Measurements from ENCODE around the gene NUAK1.

The NUAK1 gene

DNA sequence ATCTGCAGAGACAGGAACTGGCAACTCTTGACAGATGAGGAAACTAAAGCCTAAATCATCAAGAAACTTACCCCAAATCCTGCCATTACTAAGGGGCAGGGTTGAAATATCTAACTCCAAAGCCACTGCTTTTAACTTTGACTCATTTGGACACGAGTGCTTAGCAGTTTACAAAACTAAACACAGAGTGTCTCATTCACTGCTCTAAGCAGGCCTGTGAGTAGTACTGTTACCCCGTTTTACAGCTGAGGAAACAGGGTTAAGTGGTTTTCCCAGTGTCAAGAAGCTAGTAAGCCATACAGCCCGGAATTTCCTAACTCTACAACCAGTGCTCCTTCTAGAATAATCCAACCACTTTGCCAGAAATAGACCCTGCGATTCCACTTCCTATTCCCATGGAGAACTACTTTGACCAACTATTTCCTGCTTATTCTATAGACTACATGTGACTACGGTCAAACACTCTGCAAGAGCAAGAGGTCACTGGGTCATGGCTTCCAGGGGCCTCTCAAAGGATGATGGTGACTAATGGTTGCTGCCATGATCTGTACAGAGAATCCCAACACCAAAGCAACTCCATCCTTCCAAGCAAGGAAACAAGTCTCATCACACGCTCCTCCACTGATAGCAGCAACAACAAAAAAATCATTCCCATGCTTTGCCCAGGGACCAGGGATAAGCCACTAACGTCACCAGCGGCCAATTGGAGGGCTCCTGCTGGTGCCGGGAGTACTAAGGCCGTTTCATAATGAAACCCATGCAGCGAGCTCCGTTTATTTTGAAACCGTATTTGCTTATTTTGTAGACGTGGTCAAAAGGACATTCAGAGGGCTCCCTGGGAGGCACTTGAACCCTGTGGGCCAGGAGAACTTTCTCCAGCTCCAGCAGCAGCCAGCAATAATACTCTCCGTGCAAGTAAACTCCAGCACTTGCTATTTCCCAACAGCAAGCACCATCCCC is 56.3 kb downstream of the NUAK1 start:
- DNase-seq, result no peak

DNA sequence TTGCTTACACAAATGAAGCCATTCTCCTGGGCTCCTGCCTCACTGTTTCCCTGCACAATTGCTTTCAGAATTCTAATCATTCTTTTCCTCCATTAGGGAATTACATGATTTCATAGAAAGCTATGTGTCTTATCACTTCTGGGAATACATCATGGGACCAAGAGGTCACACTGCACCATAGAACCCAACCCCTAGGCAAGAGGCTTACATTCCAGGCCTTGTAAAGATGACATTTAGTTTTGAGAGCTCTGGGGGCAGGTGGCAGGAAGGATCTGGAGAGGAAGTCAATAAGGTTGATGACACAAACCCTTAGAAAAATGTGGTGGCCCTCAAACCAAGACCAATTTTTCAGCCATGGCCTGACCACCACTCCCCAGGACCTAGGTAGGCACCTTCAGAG is 57.1 kb downstream of the NUAK1 start:
- no peak for DNase-seq

DNA sequence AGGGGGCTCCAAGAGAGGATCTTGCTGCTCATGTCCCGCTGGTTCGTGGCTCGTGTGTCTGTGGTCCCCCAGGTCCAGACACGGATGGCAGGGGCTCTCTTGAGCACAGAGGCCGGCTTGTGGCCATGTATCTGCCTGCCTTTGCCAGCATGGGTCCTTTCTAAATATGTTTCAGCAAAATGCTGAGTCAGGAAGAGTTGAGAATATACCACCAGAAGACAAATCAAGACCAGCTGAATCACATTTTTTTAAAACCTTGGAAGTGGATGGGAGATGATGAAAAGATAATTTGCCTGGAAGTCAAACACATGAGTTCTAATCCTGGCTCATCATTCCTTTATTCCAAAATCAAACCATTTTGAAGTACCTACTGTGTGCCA is 58.0 kb downstream of the NUAK1 start:
- no peak for DNase-seq

DNA sequence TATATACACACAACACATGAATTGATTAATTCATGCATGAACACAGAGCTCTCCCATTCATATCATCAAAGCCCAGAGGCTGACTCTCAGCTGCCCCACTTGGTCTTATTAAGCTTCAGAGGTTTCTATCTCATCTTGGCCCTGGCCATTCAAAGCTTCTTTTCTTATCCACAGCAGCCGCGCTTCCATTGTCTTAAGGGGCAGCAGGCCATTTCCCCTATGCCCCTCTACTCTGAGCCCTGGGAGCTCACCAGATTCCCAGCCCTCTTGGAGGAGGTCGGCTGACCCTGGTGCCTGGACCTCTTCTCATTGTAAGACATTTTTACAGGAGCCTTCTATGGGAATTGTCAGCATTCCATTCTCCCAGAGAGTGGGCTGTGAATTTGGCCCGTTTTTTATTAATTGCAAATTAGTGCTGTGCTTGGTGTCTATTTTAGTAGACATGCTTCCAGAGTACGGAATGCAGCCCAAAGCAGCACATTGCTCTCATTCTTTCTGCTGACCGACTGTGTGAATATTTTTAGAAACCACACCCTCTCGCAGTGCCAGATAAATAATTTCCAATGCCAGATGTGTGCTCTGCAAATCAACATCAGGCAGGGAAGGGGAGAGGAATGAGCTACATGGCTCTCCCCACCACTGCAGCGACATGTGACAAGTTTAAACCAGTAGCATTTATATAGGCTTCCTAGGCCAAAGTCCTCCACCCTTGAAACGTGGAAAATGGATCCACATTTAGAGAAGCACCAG is 58.5 kb downstream of the NUAK1 start:
- DNase-seq, result no peak

DNA sequence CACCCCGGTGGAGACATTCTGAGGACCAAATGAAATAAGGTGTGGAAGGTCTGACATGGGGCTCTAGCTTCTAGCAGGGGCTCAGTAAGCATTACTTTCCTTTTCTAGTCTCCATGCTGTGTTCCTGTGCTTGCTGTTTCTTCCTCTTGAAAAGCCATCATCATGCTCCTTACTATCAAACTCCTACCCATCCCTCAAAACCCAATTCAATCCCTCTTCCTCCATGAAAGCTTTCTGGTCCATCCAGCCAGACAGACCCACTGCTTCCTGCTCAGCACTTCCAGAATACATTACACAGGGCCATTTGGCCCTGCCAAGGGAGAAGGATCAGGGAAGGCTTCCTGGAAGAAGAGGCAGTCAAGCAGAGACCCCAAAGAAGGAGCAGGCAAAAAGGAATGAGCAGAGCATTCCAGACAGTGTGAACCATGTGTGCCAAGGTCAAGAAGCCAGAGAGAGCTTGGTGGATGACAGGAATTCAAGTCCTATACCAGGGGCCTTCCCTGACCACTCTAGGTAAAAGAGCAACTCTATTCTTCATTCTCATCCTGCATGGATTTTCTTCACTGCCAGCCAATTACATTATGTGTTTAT is 59.5 kb downstream of the NUAK1 start:
- no peak for DNase-seq

DNA sequence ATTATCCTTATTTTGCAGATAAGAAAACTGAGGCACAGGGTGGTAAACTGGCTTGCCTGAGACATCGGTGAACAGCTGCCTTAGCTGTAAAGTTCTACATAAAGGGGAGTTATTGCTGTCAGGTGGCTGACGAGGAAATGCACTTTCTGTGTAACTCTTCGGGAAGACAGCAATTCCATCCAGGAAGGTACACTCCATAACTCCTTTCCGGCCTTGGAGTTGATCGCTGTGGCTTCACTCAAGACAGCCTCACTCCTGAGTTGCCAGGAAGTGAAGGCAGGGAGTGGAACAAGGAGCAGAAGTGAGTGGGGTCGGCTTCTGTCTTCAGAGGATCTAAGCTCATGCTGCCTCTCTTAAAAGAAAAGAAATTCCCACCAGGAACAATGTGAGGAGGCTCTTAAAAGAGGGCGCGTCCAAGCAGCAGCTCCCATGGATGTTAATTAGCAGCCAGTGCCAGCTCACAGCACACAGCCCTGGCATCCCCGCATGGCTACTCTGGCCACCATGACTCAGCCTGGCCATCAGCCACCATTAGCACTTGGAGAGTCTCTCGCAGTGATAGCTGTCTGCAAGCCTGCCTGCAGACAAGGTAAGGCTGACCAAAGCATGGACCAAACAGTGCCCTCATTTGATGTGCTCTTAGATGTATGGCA is 60.3 kb downstream of the NUAK1 start:
- DNase-seq, result peak in 12 of 14 donors; percentile 19 to 84 (median 50)

DNA sequence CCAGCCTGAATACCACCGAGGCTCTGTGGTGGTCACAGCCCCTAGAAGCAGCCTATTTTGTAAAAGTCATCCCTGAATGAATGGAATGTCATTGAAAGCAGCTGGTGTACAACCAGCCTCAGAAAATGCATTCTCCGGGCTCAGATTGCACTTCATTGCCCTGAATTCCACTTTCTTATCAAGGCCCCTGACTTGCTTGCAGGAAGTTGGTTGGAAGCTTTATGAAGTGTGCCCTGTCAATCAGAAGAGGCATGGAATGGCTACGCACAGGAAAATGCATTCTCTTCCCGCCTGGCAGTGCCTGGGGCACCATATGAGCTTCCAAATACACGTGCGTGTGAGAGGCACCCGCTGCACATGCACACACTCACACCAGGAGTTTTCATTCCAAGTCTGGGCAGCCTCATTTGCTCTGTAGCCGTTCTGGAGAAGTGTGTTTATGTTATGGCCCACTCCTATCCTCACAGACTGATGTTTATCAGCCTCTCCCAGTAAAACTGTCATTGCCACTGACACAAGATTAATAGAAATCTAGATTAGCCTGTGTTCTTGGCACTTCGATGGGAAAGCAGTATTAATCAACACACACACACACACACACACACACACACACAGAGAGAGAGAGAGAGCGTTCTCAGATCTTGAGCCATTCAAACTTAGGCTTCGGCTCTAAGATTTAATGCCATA is 63.9 kb downstream of the NUAK1 start:
- DNase-seq, result no peak

DNA sequence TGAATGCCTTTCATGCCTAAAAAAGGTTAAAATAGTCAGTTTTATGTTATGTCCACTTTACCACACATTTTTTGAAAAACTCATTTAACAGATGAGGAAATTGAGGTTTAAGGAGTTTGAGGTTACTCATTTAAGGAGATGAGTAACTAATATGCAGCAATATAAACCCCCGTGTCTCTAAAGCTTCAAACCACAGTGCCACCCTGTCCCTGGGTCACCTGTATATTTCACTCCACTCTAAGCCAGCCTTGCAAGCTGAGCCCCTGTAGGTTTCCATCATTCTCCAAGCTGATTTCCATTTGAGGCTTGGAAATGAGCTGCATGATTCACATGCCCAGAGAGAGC is 64.4 kb downstream of the NUAK1 start:
- no peak for DNase-seq

DNA sequence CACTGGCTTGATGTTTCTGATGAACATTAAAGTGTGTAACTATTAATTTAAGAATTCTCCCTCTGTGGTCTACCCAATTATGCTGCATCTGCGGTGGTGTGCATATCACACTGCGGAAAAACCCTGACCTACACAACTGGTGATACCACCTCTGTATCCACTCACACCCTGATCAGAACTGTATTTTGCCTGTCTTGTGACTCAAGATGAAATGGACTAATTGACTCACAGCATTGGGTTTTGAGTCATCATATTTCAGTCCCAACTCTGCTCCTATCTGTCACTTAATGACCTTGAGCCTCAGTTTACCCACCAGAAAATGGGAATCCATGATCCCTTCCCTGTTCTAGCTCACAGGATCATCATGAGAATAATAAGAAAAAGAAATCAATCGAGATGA is 65.6 kb downstream of the NUAK1 start:
- DNase-seq, result no peak

DNA sequence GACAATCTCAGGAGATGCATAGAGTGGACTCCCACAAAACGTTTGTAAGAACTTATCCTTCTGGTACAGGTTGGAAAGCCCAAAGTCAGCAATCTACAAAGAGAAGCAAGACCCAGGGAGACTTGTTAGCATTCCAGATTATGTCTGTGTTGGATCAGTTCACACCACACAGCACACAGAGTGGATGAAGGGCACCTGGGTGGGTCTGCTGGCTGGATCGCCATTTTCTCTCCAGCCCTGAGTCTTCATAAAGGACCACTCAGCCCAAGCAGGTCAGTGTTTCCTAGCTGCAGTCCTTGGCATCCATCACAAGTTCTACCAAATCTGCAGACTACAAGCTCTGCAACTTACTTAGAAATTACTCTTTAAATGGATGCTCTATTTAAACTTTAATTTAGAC is 66.0 kb downstream of the NUAK1 start:
- DNase-seq, result no peak

DNA sequence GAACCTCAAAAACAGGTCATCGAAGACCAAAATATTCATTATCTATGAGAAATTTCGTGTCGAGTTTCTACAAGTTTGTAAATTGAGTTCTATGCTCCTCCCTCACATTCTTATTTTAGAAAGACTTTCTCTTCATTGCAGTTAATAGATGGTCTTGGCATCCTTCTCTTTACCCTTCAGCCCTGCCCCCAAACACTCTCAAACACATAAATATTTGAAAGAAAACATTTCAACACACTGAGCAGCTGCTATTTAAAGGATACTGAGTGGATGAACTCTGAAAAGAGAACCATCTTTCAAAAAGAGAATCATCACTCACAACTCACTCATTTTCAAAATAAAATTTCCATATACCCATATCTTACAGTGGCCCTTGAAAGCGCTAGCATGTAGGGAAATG is 67.1 kb downstream of the NUAK1 start:
- no peak for DNase-seq

DNA sequence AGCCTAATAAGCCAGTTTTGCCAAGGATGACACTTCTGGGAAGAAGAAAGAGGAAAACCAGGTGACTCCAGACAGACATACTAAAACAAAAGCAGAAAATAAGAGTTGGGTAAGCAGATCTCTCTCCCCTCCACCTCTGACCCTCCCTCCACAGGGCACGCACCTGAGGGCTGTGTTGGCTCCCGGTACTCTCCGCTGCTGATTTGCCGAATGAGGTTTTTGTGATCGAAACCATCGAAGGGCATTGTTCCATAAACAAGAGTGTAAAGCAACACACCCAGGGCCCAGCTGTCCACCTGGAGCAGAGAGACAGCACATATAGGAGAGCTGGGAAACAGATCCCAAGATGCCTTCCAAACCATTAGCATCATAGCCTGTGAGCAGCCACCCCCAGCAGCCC is 68.1 kb downstream of the NUAK1 start:
- no peak for DNase-seq

DNA sequence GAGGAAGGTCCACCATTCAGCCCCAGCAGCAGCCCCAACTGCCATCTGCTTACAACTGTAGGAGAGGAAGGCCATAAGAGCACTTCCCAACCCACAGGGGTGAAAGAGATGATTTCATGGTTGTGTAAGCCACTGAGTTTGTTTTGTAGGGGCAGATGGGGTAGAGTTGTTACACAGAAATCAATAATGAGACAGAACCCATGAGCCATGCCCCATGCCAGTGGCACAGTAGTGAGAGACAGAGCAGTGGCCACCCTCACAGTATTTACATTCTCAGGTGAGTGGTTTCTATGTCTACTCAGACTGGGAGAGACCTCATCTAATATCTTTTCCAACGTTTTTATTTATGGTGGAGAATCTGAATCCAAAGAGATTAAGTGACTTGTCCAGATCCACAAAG is 68.6 kb downstream of the NUAK1 start:
- no peak for DNase-seq

DNA sequence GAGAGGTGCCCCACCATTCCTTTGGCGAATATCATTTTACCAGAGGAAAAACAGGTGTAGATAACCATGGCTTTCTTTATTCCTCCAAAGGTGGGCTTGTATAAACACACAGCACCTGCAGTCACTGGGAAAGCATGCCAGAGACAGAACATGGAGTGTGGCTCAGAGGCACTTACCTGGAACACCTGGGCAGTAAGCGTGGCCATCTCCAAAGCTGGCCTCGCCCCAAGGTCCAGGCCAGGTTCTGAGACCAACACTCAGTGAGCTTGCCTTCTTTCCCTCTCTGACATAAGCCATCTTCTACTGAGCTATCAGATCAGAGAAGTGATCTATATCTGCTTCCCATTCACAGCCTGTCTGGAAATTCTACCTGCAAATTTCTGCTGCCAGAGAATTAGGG is 70.5 kb downstream of the NUAK1 start:
- DNase-seq, result no peak

DNA sequence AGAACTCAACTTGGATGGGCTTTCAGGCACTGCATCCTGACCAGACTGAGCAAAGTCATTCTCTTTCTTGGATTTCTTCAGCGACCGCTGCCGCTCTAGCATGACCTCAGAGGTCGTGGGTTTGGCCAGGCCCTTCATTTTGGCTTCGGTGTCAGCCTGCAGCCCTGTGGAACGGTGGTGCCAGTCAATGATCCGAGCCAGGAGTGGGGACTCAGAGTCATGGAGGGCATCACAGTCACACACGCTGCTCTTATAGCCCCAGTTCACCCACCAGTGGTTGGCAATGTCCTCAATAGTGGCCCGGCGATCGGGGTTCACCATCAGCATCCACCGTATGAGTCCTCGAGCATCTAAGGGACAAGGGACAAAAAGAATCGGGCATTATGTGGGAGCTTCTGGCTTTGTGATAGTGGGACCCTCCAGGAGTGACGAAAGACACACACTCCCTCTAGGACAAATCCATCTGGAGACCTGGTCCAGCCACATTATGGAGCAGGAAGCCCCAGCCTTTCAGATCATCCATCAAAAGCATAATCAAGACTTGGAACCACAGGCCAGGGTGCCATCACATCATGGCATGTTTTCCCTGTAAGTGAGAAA is 71.0 kb downstream of the NUAK1 start:
- no peak for DNase-seq

DNA sequence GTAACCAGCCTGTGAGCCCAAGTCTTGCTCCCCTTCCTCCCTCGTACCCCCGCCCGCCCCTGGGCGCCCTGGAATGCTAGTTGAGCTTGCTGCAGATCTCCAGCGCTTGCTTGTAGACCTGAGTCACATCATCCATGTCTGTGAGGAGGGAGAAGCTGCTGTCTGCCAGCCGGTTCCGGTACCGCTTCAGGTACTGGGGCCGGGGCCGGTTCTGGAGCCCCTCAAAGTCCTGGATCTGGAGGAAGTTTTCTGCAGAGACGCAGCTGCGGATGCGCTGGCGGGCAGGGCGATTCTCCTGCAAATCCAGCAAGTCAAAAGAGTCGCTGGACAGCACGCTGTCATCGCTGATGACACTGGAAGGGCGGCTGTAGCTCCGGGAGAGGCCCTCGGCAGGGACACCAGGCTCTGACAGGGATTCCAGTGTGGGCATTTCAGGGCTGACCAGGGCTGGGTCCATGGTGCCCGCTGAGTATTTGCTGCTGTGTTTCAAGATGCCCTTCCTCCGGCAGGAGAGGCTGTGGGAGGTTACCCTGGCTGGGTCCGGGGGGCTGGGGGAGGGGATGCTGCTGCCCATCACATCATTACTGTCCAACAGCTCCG is 71.9 kb downstream of the NUAK1 start:
- no peak for DNase-seq

DNA sequence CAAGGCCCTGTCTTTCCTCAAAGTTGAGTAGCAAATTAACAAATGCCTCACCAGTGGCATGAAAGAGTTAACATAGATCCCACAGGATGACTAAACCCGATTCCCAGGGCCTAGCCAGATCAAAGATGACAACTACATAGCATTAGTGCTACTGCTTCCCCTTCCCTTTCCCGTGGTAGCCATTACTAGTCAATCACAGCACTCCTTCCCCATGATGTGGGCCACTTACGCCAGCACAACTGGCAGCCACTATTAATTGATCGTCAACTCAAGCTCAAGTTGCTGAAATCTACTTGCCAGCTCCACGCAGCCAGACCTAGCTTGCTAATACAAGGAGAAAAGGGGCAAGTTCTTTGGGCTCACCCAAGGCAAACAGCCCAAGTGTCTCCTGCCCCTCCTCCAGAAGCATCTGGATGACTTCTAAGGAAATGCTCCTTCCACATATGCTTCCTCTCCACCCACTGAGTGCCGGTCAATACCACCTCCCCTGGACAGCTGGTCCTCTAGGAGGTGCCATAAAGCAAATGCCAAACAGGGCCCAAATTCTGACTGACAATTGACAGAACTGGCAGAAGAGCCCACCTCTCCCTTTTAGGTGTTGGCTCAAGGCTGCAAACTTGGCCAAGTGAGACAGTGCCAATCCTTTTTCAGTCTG is 72.6 kb downstream of the NUAK1 start:
- DNase-seq, result no peak

DNA sequence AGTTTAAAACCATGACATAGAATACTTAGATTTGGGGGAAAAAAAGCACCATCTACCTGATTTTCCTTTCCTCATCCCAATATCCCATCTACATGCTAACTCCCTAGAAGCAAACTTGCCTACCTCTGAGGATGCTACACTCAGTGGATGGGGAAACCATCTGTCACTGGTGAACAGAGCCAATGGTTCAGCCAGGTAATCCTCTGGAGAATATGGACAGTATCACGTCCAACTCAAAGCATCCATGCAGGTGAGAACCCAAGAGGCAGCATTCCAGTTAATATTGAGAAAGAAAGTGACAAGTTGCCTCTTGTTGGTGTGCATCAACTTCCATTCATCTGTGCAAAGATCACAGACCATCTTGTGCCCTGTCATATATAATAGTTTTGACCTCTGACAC is 73.2 kb downstream of the NUAK1 start:
- DNase-seq, result peak in 1 of 14 donors; percentile 31

DNA sequence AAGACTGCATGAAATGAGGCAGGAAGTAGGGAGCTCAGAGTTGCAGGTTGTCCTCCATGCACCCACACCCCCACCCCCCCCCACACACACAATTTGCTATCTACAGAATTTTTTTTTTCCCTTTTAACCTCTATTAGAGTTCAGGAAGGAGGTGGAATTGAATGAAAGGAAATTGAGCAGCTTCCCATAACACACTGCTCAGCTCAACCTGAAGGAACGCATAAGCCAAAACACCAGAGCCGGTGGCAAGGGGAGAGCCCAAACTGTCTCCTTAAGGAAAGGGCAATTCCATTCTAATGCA is 74.1 kb downstream of the NUAK1 start:
- DNase-seq, result no peak

DNA sequence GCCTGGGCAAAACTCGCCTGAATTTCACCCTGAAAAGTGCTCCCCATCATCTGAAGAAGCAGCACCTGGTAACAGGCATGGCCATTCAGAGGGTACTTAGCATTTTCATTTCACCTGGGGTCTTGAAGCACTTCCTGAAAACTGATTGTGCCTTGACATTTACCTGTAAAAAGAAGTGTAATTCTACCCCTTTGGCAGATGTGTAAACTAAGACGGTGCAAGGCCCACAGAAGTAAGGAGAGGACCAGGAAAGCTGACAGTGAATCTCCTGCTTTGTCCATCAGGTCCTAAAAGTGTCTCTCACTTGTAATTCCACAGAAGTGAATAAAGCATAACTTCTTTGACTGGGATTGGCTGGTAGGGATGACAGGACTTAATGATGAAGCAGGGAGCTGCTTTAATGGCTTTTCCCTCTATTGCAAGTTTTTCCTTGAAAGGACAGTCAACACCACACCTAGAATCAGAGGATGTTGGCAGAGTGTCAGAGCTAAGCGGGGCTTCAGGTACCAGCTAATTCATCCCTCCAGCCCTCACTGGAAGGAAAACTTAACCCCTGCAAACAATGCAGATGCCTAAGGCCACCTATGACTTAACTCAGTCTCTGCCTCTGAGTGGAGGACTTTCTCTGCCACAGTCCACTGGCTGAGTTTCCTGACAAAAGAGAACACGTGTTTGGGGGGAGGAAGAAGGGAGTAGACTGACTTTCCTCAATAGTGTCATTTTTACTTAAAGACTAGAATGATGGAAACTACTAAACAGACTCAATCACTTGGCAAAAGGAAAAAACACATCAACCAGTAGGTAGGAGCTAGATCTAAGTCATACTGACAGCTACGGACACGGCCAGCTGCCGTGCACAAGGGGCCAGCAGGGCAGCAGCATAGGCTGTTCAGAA is 74.7 kb downstream of the NUAK1 start:
- peak in 1 of 14 donors; percentile 9 for DNase-seq

All from C1 segment of cervical spinal cord (tissue), 14 donors.